GM12878 (cell line): ENCODE data around the gene DNMT3A.

ENCODE experiments used
- CBFB ChIP-seq: IDR thresholded peaks from 2 replicates; pipeline ENCODE4 v1.6.1; 2016; ENCODE audit warnings: antibody characterized with exemption, low read depth
- CTCF ChIP-seq, 3 experiments: IDR thresholded peaks in 2 of 3; conservative IDR thresholded peaks in 1 of 3; 2 replicates each; pipeline ENCODE4 v1.5.1; 2011; ENCODE audit warnings: low read depth in 3 of 3, low read length in 3 of 3, mild to moderate bottlenecking in 3 of 3, control low read depth in 2 of 3, moderate library complexity in 2 of 3, inconsistent platforms in 1 of 3, mixed read lengths in 1 of 3; ENCODE audit not compliant: control insufficient read depth in 2 of 3, insufficient read depth in 1 of 3; ENCODE audit errors: extremely low read depth in 1 of 3
- POU2F2 ChIP-seq: IDR thresholded peaks from 3 replicates; pipeline ENCODE4 v1.6.1; 2011; ENCODE audit warnings: low read depth, mild to moderate bottlenecking, low read length, borderline replicate concordance
- RB1 ChIP-seq: fragments of 450-650 bp; formaldehyde crosslinking; IDR thresholded peaks from 2 replicates; pipeline ENCODE4 v1.6.1; 2017; ENCODE audit warnings: mild to moderate bottlenecking, borderline replicate concordance
- SP1 ChIP-seq: IDR thresholded peaks from one replicate; pipeline ENCODE4 v1.6.1; 2011; ENCODE audit warnings: low read depth, low read length
- TCF7 ChIP-seq: IDR thresholded peaks from 2 replicates; pipeline ENCODE4 v1.6.1; 2014; ENCODE audit warnings: antibody characterized with exemption, borderline replicate concordance

GRCh38 chr2:25367296-25367695 lies 25.6 kb upstream of the DNMT3A start:
- TF ChIP-seq CBFB: no peak
- no peak for TF ChIP-seq RB1
- TF ChIP-seq CTCF (IDR thresholded peaks at IDR 0.05 in 2 of 3, conservative IDR thresholded peaks at IDR 0.05 in 1 of 3; ENCODE audit: control insufficient read depth in 2 of 3, extremely low read depth in 1 of 3, insufficient read depth in 1 of 3, low read depth in 3 of 3, low read length in 3 of 3): no peak
- no peak for TF ChIP-seq TCF7
- no peak for TF ChIP-seq SP1
- no peak for TF ChIP-seq POU2F2
